GM19023 (cell line): ENCODE measurements around the gene ZHX3.

ENCODE experiments used
- ATAC-seq: cut with Tn5 transposase; IDR thresholded peaks from one replicate; pipeline ENCODE4 v1.9.1; 2021; ENCODE audit warnings: mild to moderate bottlenecking, moderate library complexity; ENCODE audit not compliant: unreplicated experiment

ZHX3 gene

DNA sequence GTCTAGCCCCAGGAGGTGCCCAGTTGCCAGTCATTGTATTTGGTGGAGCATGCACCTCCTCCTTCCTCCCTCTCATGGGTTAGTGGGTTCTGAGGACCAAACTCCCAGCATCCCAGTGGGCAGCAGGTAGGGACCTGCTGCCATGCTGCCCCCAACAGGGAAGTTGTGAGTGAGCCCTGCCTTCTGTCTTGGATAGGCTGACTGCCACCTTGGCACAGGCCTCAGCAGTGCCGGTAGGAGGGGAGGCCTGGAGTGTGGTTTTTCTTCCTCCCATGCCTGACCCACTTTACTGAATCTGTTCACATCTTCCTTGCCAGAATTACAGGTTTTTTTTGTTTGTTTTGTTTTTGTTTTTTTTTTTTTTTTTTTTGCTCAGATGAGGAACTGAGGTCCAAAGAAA lies 155.6 kb downstream of the ZHX3 start:
- no peak for ATAC-seq

DNA sequence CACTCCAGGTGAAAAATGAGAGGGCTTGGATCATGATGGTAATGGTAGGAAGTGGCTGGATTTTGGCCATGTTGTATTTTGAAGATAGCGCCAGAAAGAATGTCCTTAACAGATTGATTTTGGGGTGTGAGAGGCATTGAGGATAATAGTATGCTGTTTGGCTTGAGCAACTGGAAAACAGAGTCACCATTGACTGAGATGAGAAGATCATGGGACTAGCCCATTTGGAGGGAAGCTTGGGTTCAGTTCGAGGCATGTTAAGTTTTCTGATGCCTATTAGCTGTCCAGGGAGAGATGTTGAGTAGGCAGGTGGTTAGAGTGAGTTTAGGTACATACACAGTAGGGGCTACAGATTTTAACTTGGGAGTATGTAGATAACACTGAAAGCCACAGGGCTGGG lies 156.8 kb downstream of the ZHX3 start:
- no peak for ATAC-seq

DNA sequence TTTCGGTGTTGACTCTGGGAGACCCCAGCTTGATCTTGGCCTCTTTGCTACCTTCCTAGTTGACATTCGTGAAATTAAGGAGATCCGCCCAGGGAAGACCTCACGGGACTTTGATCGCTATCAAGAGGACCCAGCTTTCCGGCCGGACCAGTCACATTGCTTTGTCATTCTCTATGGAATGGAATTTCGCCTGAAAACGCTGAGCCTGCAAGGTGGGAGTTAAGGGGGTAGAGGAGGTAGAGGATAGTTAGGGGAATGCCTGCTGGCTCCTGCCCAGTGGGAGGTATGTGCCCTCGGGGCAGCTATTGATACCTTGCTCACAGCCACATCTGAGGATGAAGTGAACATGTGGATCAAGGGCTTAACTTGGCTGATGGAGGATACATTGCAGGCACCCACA lies 158.0 kb downstream of the ZHX3 start:
- no peak for ATAC-seq

DNA sequence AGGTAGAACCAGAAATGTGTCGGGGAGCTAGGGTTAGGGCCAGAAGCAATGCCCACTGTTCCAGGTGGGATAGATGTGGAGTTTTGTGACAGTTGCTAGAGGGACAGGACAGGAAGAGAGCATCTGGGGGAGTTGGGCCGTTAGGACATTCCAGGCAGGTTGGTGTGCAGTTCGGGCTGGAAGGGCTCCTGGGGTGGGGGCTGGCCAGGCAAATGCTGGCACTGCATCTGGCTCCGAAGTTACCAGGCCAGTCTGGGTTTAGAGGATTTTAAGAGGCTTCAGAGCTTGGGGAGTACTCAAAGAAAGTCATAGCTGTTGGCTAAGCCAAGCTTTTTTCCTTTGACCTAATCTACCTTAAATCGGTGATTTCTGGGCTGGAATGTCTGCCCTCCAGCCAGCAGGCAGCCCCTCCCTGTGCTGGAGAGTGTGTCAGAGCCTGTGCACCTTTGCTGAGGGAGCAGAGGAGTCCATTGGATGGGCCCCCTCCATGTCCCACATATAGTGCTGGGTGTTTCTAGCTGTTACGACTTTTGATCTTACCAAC lies 159.4 kb downstream of the ZHX3 start:
- no peak for ATAC-seq

DNA sequence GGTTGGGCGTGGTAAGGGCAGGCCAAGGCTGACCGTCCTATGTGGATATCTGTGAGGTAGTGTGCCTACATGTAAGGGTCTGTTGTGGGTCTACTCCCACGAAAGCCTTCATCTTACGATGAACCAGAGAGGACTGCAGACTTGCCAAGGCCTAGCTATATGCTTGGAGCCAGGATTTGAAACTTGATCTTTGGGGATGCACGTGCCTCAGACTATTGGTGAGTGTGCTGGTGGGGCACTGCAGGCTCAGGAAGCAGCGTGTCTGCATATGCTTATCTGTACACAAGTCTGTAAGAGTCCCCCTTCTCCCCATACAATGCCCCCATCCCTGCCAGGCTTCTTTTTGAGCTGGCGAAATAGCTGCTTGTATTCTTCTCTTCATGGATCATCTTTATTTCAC lies 162.3 kb downstream of the ZHX3 start:
- ATAC-seq, result no peak

DNA sequence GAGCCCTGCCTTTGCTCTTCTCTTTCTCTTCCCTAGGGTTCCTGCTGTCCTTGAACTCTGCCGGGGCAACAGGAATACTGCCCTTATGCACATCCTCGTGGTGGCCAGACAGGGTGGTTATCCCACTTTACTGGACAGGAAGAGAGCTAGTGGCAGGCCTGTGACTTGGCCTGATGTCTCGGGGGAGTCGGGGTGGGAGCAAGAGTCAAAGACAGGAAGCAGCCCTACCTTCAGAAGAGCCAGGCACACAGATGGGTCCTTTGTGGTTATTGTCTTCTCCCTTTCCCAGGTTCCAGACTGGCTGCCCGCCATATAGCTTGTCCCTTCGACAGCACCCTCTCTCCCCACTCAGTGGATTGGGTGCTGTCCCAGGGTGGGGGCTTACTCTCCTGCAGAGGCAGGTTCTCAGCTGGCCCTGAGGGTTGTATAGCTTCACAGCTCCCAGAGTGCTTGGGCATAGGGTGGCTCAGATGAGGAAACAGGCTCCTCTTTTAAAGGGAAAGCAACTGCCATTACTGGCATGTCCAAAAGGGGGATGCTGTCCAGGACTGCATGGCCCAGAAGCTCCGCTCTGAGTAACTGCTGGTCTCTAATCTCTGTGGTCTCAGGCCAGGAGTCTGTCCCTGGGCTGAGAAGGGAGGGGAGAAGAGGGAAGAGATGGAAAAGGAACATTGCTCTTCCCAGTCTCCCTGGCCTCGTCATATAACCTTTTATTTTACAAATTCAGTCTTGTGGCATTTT lies 162.9 kb downstream of the ZHX3 start:
- no peak for ATAC-seq

DNA sequence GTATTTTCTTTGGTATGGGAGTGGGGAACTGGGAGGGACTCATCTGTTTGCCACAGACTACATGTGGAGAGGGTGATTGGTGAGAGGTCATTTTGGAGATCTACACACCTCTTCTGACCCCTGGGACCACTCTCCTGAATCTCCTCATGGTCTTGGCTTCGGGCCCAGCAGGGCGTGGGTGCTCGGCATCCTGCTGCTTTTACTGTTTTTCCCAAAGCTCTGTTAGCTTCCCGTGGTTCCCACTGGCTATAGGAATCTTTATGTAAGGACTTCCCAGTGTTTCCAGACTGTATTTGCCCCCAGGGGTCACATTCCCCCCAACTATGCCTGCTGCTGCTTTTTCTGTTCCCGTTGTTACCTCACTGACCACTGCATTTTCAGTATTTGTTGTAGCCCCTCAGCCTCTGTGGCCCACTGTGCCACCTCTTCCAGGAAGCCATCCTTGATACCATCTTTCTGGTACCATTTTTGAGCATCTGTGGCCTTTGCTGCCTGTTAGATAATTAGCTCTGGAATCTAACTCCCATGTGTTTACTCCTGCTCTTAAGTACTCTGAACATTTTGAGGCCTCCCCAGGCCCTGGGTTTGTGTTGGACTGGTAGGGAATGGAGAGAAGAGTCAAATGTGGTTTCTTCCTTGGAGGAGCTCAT lies 165.3 kb downstream of the ZHX3 start:
- no peak for ATAC-seq

DNA sequence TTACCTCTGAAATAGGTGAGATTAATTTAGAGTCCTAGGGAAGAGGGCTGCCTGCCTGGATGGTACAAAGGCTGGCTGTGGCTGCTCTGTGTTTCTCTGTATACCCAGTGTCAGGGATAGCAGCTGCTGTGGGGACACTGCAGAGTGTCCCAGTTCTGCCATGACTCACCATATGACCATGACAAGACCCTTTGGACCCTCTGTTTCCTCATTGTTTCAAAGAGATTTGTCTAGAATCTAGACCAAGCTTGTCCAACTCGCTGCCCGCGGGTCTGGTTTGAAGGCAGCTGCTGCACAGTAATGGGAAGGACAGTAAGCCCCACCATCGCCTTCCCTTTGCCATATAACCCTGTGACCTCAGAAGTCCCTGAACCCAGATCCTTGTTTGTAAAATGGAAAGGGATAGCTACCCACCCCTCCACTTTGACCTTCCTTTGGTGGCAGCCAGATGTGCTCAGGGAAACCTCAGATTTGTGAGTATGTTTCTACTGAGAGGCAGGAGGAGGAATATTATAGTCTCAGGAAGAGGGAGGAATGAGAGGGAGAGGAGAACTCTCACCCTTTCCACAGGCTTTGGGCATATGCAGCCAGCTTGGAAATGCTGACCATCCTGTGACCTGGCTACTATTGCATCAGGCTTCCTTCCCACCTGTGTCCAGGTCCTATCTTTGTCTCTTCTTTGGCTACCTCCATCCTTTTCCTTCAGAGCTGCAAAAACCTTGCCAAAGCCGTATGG lies 166.2 kb downstream of the ZHX3 start:
- no peak for ATAC-seq

DNA sequence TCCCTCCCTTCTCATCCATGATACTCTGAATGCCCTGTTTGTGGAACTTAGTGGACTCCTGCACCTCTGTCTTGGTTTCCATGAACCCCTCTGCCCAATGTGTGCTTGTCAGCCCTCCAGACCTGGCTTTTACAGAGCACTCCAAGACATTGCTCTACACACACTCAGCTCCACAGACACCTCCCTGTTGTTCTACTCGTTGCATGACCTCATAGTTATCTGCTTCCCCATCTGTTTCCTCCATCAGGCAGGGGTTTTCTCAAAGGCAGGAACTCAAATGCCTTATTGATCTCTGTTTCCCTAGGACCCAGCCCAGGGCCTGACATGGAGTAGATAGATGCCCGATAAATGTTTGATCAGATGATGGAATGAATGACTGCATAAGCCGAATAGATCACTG lies 166.9 kb downstream of the ZHX3 start:
- no peak for ATAC-seq

DNA sequence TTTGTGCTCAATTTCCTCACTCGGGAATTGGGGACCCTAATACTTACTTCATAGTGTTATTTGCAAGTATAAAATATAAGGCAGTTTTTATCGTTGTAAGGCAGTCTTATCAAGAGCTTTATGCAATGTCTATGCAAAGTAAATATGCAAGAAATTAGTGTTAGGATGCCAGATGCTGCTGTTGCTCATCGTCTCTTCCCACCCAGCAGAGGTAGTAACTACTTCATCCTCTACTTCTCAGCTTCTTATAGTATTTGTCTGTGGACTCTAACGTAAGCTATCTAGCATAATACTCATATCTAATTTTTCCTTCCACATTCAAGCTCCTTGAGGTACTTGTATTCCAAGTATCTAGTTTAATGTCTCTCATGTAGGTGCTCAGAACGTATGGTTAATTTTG lies 168.6 kb downstream of the ZHX3 start:
- no peak for ATAC-seq

DNA sequence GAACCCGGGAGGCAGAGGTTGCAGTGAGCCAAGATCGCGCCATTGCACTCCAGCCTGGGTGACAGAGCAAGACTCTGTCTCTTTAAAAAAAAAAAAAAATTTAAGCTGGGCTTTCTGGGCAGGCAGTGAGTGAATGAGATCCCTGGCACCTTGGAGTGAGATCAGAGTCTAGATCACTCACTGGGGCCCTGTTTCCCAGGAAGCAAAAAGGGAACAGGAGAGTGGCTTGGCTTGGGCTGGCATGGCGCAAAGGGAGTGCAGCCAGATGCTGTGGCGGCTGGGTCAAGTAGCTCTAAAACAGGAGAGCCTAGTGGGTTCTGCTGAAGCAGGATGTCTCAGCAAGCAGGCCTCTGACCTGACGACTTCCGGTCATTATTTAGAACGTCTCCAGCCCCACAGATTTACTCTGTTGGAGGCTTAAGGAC lies 169.8 kb downstream of the ZHX3 start:
- ATAC-seq, result no peak

DNA sequence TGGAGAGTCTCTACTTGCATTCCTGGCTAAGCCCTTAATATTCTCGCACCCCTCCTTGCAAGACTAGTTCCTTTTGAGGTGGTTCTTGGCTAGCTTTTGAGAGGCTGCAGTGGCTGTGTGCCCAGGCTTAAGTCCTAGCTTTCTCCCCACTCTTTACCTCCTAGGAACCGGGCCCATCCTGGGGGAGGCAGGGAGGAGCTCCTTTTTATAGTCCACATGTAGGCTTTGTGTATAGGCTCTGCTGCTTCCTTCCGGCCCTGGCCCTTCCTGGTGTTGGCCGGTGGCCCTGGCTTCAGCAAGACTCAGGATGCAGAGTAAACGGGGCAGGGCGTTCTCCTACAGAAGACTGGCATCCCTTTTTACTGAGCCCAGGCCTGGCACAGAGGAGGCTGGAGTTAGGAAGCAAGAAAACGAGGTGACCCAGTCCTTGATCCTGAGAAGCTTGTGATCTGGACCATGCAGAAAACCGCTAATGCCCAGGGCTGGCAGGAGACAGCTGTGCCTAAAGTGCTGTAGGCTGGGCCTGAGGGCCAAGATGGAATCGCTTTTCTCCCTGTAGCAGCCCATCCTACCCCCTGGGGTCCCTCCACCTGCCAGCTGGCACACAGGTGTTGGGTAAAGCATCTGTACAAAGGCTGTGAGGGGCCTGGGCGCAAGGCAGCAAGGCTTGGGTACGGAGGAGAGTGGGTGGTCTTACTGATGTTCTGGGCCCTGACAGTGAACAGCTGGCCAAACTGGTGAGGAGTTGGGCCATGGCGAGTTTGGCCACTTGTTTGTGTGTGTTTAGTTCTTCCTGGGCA lies 171.5 kb downstream of the ZHX3 start:
- no peak for ATAC-seq

DNA sequence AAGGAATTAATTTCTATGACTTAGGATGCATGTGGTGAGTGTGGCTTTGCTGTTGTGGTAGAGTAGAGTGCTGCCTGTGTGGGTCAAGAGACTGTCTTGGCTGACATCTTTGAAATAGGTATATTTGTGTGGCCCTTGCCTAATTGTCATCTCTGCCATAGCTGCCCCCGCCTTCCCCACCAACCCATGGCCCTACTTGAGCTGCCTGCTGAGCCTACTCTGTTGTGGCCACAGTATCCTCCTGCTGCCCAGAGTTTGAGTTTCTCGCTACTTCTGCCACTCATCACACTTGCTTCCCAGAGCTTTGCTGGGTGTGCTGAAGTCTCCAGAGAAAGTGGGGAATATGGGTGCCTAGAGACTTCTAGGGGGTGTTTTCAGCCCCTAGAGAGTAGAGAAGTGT lies 172.2 kb downstream of the ZHX3 start:
- ATAC-seq, result no peak

DNA sequence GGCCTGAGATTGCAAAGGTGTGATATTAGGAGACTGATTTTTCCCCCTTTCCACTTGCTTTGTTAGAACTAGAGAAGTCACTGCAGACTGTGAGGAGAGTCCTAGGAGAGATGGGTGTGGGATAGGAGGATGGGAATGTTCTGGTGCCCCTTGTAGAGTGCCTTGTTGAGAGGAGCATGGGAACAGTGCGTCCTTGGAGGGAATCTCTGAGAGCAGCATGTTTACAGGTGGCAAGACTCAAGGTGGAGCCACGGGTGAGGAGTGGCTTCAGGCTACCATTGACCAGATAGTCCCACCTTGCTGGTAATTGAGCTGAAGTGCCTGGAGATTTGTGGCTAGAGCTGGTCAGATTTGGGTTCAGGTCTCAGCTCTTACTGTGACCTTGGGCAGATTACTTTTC lies 174.2 kb downstream of the ZHX3 start:
- ATAC-seq, result no peak

DNA sequence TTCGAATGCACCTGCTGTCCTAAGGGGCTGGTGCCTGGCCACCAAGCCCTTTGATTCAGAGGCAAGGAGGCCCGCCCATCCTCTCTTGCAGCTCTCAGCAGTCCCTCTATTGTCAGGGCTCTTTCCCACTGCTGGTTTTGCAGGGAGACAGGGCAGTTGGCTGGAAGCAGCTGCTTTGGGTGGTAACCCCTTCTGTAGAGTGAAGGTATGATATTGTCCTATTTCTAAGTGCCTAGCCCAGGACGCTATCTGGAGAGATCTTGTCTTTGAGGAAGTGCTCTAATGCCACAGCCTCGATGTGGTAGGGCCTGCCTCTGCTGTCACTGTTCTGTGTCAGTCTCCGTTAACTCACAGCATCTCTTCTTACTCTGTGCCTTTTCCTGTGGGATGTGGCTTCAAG lies 174.6 kb downstream of the ZHX3 start:
- no peak for ATAC-seq

DNA sequence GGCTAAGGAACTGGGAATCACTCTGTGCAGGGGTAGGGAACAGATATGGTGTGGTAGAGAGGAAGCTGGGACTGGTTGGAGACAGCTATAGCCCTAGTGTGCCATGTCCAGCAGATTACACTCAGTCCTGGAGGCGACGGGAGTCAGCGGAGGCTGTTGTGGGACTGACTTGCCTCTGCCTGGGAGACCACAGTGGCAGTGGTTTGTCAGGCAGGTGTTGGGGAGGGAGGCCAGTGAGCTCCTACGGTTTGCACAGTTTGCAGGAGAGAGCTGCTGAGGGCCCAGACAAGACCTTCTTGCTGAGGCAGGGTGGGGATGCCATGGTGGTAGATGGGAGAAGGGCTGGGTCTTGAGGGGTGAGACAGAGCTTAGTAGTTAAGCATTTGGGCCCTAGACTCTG lies 175.3 kb downstream of the ZHX3 start:
- no peak for ATAC-seq

DNA sequence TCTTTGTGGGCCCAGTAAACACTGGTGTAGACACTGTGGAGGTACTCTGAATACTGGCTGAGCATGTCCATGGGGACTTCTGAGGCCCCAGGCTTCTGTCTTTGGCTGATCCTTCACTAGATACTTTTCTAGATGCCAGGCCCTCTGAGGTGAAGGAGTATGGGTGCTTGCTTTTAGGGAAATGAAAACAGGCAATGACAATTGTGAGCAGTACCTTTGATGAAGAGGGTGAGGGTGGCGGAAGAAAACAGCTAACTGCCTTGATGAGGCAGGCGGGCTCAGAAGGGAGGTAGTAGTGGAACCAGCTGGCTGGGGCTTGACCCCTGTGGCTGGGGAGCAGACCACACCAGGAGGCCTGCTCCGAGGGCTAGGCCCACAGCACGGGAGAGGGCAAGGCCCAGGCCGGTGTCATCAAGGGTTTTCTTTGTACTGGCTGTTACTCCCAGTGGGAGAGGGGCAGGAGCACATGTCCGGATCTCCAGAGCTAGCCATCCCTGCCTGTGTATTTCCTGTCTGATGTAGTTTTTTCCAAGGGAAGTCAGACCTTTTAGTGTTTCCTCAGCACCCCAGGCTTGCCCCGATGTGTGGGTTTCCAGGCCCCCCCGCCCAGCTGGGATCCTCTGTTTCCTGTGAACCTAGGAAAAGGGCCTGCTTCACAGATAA lies 176.2 kb downstream of the ZHX3 start:
- no peak for ATAC-seq

DNA sequence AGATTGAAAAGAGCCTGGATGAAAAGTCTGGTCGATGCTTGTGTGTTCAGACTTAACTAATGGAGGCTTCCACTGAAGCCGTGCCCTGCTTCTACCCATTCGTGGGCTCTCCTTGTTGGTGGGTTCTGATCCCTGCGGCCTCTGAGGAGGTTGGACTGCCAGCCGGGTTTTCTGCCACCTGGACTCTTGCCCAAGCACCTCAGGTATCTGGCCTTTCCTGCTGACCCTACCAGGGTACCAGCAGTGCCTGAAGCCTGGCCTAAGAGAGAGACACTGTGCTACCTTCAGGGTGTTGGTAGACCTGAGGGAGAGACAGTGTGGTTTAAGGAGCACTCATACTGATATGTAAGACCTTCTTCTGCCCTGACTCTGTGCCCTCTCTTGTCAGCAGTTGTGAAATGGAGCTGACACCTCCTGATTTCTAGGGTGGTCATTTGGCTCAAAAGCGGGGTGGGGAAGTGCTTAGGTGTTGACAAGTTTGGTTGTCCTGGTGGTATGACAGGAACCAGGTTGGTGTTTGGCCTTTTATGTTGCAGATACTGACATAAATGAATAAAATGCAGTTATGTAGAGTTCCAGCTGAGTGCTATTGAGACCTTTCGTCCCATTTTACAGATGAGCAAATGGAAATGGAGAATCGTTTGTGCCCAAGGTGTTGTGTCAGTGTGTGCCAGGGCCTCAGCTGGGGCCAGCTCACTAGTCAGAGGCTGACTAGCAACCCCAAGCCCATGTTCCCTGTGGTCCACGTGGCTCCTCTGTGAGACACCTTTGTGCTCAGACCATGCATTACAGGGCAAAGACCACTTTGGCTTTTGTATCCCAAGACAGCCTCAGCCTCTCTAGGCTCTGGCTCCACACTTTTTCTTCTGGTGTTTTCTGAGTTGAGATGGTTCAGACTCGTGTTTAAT lies 177.1 kb downstream of the ZHX3 start:
- ATAC-seq, result no peak
